HG02943 (cell line): ENCODE measurements around the gene FILIP1.

Experiments used
- ATAC-seq: cut with Tn5 transposase; IDR thresholded peaks from one replicate; pipeline ENCODE4 v1.9.1; 2021; ENCODE audit warnings: mild to moderate bottlenecking, low read depth, moderate library complexity; ENCODE audit not compliant: unreplicated experiment

The FILIP1 gene

DNA sequence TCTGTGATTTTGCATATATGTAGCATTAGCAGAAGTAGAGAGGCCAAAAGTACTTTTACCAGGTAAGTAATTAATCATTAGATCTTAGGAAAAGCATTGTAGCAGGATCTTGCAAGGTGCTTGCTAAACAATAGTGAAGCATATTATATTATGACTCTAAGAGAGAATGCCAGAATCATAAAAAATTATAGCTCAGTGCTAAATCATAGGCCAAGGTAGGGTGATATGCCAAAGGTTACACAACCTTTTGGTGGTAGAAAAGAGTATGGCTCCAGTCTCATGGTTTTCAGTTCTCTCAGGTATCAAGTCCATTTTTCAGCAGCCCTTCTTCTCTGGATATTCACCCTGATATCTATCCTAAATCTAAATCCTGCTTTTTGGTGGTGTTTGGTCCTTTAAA, 192.1 kb downstream of the FILIP1 start:
- no peak for ATAC-seq

DNA sequence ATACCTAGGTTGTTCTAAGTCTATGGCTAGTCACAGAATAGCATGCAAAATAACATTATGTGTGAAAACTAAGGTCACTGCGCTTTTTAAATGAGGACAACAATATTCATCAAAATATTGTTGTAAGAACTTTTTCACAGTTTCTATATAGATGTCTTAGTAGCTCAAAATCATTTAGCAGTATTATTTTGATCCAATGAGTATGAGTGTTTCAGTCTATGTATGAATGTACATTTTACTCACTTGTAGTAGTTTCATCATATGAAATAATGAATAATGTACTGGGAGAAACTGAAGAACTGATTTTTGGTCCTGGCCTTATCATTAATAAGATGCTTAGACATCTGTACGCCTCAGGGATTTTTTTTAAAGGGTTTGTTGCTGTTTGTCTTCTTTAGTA, 192.5 kb downstream of the FILIP1 start:
- ATAC-seq = no peak

DNA sequence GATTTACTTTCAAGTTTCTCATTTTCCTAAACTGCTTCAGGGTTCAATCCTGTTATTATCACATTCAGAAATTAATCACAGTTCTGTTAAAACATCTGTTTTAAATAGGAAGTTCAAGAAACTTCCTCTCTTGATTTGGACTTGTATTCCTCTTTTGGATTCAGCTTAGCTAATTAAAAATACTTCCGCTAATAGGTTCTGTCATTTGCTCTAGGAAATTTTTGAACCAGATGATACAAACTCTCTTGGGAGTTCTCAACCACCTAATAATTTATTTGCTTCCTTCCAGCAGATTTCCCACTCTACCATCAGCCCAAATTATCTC, 193.1 kb downstream of the FILIP1 start:
- no peak for ATAC-seq

DNA sequence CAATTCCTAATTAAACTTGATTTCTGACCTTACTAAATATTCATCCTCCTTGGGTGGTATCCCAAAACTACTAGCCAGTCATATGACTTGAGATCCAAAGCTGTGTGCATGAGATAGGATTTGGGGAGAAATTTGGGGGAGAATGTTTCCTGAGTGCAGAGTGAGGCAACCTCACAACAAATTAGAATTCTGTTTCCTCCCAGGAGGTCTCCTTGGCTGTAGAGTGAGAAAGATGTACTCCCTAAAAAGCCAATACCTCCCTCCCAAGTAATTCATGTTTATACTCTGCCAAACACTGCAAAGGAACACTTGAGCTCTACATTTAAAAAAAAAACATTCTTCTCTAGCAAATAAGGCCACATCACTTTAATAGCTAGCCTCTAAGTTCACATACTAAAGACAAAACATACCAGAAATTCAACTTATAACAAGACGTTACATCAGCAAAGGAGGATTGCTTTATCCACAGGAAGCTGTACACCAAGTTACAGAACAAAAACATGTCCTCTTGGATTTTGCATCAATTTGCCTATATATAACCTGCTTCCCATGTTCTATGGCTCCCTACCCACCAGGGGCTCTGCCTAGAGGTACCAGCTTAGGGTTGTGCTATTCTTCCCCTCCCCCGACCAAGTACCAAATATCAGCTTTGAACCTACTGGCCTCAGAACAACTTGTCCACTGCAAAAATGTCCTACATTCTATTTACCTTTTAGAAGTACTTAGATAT, 193.6 kb downstream of the FILIP1 start:
- ATAC-seq = no peak

DNA sequence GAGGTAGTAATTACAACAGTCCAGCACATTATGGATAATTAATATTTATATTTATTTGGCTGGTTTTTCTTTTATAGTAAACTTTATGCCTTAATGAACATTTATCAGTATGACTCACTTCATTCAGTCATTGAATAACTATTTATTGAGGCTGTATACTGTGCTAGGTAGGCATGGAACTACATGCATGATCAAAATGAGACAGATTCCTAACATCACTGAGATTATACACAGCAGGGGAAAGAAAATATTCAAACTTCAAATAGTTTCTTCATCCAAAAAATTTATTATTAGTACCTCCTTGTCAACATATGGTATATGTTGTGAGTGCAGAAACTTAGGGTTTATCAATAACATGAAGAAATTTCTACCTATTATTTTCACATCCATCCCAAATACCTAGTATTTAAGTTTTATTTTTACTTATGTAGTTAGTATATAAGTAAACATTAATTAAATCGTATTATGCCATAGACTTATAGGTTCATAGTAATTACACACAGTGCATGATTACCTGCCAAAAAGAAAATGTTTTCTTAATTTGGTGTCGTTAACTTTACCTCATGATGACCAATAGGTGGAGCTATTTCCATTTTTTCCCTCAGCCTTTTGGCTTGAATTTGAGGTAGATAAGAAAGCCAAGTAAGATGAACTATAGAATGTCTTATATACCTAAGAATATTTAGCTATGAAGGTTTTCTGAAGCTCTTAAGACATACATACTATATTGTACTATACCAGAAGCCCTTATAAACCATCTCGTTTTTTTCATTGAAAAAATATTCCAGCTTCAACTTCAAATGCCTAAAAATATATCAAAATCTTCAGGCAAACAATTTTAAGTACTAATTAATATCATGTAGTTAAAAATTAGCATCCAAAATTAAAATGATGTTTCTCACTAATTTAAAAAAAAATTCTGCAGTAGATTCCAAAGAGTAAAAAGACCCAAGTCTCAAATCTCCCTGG, 196.5 kb downstream of the FILIP1 start:
- ATAC-seq = no peak

DNA sequence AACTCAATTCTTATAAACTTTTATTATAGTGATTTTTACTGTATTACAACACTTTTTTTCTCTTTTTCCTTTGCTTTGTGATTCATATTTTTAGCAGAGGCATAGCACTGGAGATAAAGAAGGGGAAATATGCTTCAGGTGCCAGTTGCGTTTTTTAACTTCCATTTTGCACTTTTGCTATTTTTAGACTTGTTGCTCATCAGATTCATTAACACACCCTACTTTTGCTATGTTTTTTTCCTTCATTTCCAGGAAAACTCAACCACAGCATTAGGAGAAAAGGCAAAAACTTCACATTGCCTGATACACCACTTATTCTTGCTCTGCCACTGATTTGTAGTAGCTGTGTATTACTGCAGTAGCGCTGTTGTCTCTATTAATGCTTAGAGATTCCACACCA, 201.0 kb downstream of the FILIP1 start:
- ATAC-seq = no peak

DNA sequence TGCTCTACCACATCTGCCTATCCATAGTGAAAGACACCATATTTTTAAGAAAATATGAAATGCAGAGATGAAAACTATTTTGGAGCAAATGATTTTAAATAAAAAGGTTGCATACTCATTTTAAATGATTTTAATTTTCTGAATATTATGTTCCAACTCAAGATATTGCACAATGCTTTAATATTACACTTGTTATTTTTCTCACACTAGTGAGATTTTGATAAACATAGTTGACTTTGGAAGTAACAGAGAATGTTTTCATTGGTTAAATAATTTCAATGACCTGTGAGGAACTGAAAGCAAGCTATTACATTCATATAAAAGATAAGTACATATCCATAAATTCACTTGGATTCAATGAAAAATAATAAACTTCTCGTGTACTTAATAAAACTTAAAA, 201.9 kb downstream of the FILIP1 start:
- no peak for ATAC-seq

DNA sequence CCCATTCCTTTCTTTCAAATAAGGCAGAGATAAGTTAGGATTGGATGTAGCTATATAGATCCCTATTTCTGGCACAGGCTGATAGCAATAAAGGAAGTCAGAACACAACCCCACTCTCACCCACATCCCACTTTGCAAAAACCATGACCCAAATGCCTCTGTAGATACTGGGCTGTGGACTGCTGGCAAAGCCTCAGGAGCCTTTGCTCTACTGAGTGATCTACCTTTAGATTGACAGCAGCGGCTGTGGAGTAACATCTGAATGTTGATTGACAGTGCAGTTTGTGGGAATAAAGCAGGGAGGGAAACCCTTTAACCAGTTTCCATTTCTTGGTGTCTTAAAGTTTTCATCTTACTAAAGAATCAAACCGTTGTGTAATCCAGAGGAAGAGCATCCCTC, 202.3 kb downstream of the FILIP1 start:
- ATAC-seq = no peak

DNA sequence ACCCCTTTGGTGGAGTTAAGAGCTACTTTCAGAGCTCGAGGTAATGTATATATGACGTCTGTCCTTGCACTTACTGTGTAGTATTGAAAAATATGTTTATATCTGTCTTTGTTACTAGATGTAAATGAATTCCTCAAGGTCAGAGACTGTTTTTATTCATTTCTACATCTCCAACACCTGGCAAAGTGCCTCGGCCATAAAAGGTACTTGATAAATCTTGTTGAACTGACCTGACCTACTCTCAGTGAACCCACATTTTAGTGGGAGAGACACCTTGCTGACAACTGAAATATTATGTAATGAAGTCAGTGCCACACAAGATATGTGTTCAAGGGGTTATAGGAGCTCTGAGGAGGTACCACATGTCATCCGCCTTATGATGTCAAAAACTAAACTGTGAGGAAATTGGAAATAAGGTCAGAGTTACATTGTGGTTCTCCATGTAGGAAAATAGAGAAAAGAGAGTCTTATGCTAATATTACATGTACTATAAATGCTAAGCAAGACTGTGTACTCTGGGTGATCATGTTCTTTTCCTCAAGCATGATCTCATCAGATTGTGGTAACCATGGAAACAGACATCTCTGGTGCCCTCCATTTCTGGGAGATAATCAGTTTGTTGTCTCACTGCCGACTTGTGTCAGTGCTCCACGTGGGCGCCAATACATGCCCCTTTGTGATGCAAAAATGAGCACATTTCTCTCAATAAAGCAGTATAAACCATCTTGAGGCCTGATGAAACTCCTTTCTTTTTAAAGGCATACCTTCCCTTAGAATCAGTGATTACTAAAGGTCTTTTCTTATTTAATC, 203.3 kb downstream of the FILIP1 start:
- no peak for ATAC-seq

DNA sequence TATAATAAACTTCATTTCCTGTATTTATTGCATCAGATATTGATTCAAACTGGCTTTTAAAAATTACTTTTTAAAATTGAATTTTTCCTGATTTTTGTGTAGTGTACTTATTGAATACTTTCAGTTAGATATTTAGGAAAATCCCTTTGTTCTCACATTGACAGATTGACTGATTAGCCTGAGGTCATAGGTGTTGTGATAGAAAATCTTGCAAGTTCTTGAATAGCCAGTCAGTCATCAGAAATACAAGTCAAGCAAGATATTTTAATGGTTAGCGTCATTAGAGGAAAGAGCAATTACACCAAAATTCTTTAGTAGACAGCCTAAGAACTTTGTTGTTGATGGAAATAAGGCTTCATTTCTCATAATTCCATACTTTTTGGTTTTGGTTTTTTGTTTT, 205.6 kb downstream of the FILIP1 start:
- ATAC-seq = no peak

DNA sequence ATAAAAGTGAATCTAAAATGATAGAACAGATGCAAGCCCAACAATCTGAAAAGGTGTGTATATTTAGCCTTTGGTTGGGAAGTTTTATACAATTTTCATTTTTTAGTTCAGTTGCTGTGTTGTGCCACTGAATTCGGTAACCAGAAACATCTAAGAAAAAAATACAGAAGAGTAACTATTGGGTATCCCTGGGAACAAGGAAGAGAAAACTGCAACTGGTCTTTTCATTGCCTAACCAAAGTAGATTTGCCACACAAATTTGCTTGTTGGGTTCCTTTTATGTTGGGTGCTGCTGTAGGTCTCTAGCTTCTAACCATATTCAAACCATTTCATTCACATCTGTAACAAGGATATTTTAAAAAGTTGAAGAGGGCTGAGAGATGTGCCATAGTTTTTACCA, 206.2 kb downstream of the FILIP1 start:
- ATAC-seq = no peak

DNA sequence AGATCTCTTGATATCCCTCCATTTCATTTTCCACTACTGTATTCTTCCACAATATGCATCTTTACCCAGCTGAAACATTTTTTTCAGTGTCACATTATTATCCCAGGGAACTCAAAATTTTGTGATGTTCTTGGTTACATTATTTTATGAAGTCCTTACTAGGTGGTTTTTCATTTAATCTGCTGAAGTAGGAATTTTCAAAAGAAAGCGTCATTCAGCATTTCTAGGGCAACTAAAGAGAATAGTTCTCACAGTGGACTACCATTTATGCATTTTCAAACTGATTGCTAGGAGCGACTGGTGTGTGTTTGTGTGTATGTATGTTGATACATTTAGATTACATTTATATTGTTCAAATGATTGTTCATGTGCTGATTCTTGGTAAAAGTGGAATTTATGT, 206.6 kb downstream of the FILIP1 start:
- no peak for ATAC-seq

DNA sequence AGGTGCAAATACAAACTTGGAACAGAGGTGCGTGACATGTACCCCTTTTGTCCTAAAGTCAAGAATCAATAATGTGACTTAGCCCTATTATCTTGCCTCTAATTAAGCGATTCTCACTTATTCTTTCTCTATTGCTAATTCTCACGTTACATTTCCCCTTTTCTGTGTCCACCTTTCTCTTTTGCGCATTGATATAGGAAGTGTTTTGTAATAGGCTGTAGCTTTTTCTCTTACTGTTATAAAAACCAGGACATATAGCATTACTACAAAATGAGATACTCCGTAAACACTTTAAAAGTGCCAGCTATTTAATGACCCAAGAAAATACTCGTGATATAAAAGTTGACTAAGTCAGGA, 208.3 kb downstream of the FILIP1 start:
- peak; percentile 4 for ATAC-seq

DNA sequence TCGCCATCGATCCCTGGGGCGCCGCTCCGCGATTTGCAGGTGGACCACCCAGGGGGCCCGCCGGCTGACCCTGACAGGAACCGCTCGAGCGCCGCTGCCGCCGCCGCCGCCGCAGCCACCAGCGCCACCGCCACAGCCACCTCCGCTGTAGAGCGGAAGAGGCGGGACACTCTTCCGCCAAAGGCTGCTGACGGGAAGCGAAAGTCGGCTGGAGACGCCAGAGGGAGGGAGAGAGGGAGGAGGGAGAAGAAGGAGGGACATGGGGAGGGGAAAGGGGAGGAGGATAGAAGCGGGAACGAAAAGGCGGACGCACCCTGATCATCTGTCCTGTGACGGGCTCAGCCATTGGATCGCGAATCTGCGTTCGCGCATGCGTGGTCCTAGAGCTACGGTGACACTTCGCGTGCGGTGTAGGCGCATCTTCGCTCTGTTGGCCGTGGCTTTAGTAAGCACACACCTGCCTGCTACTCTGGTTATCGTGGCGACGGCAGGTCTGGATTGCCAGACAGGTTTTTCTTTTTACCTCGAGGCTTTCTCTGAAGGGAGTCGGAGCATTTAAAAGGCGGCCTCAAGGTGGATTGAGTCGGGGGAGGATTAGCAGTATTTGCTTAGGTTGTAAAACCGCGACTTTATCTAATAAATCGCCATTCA, 208.8 kb downstream of the FILIP1 start, which contains the start of gene TMEM30A:
TSS of gene TMEM30A (minus strand) at position 161 of the 651 bp plus-strand sequence. CDS start at position 7, 154 bp downstream.
- peak; percentile 90 for ATAC-seq

DNA sequence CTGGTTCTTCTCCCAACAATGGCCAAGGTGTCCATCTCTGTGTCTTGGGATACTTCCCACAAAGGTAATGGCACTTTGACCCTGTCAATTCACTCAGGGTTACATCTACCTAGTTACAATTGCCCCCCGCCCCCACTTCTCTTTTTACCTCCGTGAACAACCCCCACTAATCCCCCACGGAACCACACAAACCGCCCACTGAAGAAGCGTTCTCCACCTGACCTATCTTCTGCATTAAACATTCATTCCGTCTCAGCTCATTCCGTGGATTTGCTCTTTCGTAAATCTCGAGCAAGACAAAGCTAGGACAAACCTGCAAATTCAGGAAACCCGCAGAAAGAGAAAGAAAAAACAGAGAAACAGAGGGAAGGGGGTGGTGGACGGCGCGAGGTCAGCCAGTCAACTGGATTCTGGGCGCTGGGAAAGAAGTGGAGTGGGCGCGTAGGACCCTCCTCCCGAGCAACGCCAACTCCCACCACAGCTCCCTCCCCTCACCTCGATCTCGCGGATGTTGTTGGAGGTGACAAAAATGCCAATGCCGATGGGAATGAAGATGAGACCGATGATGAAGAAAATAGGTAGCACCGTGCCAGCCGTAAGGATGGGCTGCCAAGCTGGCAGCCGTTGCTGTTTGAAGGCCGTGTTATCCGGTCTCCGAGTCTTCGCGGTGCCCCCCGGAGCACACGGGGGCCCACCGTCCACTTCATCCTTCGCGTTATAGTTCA, 209.5 kb downstream of the FILIP1 start:
- peak; percentile 1 for ATAC-seq

DNA sequence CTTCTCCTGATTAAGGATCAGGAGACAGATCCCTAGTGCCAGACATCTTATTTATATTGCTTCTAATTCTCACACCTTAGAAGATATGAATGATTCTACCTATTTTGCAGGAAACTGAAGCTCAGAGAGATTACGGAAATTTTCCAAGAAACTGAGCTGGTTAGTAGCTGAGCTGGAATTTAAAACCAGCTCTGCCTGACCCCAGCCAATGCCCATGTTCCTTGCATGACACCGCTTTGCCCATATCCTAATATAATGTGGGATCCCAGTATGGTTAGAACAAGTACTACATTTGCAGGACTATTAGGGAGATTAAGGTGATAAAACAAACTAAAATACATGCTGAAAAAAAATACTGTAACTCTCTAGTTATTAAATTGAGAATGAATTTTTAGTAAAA, 210.9 kb downstream of the FILIP1 start:
- ATAC-seq = no peak

DNA sequence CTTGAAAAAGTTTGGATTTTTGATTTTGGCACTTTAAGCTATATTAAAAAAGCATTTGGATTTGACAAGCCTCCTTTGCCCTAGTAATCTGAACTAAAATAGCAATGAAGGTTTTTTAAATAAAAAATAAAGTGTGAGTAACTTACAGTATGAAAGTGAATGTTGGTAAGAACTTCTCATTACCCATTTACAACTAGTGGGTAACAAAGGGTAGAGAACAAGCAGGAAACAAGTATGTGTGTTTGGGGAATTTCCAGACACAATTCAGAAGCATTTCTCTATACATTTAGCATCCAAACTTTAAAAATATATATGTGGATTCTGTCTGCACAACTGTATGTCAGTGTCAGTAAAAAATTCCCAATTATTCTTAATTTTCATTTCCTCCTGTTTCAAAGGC, 211.9 kb downstream of the FILIP1 start:
- ATAC-seq = no peak

DNA sequence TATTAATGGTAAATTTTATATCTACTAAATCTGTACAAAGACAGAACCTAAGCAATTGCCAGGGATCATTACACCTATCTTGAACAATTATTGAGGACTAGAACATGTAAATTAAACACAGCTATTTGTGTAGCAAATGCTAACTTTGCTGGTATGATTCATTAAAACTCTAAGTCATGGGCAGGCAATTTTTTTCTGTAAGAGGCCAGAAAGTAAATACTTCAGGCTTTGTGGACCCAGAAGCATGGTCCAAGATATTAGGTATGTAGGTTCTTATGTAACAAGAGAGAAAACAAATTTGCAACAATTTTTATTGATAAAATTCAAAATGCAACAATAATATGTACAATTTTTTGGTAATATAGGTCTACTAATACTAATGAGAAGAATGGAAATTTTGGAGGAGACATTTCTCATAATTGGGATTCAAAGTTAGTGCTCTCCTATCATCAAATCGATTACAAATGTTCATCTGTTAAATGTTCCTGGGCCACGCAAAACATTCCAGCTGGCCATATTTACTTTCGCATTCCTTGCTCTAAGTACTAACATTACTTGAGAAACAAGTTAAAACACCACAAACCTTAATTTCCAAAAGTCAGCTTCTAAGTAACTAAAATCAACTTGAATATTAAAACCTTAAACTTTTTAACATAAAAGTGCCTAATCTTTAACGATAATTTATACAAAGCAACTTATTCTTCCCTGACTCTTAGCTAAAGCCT, 213.3 kb downstream of the FILIP1 start:
- ATAC-seq = no peak

DNA sequence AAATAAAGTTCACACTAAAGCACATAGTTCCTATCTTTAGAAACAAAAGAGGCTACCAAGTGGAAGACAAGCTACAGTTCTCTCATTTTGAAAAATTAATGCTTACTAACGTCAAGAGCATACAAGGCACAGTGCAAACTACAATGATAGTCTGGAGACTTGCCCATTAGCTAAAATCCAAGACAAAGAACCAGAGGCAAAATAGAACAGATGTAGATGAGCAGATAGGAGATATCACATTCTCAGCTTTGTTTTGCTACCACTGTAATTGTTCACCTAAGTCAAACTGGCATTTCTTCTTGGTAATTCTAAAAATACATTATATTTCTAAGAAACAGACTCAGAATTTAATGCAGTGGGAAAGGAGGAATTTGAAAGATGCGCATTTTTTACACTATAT, 214.2 kb downstream of the FILIP1 start:
- no peak for ATAC-seq
